Stimulated activated CD4-positive, alpha-beta T cell treated with anti-CD3 and anti-CD28 coated beads, TNF-alpha, amount 100 ng/mL, for 1 hour (primary cell): ENCODE data around the gene PLAU.
"Not testable (repeated sequence)": the region's sequence is repeated elsewhere in the genome, so short reads cannot be mapped to it uniquely, and the experiment has no call there.

Experiments used
- DNase-seq, 3 donors: peaks; one replicate each; pipeline ENCODE4 v3.0.0-alpha.2; 2020; ENCODE audit warnings: low read depth in 3 of 3, low spot score in 1 of 3

Gene PLAU

GRCh38 chr10:73876566-73876965 lies 34.4 kb upstream of the PLAU start:
- DNase-seq, result no peak

- DNase-seq, result no peak
Observed at GRCh38 chr10:73876971-73877370, 34.0 kb upstream of the PLAU start.

GRCh38 chr10:73877533-73878160 lies 33.3 kb upstream of the PLAU start:
- DNase-seq, result no peak

- DNase-seq, result no peak
Observed at GRCh38 chr10:73878365-73878764, 32.6 kb upstream of the PLAU start.

GRCh38 chr10:73879296-73880173 lies 31.4 kb upstream of the PLAU start:
- DNase-seq, result peak; percentile 78 to 89 (median 89)

GRCh38 chr10:73881221-73881919 lies 29.6 kb upstream of the PLAU start:
- DNase-seq, result no peak

- DNase-seq, result no peak
Observed at GRCh38 chr10:73884017-73884416, 26.9 kb upstream of the PLAU start.

- peak; percentile 31 to 47 (median 40) for DNase-seq
Observed at GRCh38 chr10:73886085-73886529, 24.8 kb upstream of the PLAU start.

GRCh38 chr10:73886661-73887293 lies 24.2 kb upstream of the PLAU start:
- DNase-seq, result no peak

- DNase-seq, result no peak
Observed at GRCh38 chr10:73887294-73888039, 23.5 kb upstream of the PLAU start.

GRCh38 chr10:73888514-73888913 lies 22.4 kb upstream of the PLAU start:
- no peak for DNase-seq

GRCh38 chr10:73889014-73889413 lies 21.9 kb upstream of the PLAU start:
- DNase-seq, result no peak

GRCh38 chr10:73889416-73889815 lies 21.5 kb upstream of the PLAU start:
- not testable (repeated sequence) for DNase-seq

GRCh38 chr10:73890261-73890660 lies 20.7 kb upstream of the PLAU start:
- DNase-seq, result no peak

GRCh38 chr10:73890830-73891229 lies 20.1 kb upstream of the PLAU start:
- not testable (repeated sequence) for DNase-seq

GRCh38 chr10:73891540-73891939 lies 19.4 kb upstream of the PLAU start:
- no peak for DNase-seq

- DNase-seq, result no peak
Observed at GRCh38 chr10:73892310-73893030, 18.5 kb upstream of the PLAU start.

- no peak for DNase-seq
Observed at GRCh38 chr10:73893426-73893825, 17.5 kb upstream of the PLAU start.

GRCh38 chr10:73894245-73894971 lies 16.5 kb upstream of the PLAU start:
- DNase-seq, result no peak
